ENCODE measurements around the gene TOP1. TPM values are rescaled to one million over a fixed set of nuclear protein-coding genes. Genes with fewer than 3 reads are reported as not detected.

Gene TOP1
- total and polyA plus RNA-seq, 12 donors = 19.6 to 96.6 (median 27.3) TPM

- DNase-seq = no peak
- Histone ChIP-seq H3K4me3 (no peak overlapping the region), H3K4me1 (replicated peaks in 1 of 2) (peaks cover 0 to 21% of the 10 kb centered on the region in 2 donors), H3K9me3 (replicated peaks in 1 of 3) (no peaks in the 10 kb centered on the region), H3K27ac (no peak overlapping the region), H3K27me3 (no peaks in the 10 kb centered on the region), H3K36me3 (replicated peaks in 1 of 2) (peaks cover 0 to 42% of the 10 kb centered on the region in 2 donors)
- intact Hi-C loops (cut with DNase I) = no loop called here
- TF ChIP-seq, protein P1, sequence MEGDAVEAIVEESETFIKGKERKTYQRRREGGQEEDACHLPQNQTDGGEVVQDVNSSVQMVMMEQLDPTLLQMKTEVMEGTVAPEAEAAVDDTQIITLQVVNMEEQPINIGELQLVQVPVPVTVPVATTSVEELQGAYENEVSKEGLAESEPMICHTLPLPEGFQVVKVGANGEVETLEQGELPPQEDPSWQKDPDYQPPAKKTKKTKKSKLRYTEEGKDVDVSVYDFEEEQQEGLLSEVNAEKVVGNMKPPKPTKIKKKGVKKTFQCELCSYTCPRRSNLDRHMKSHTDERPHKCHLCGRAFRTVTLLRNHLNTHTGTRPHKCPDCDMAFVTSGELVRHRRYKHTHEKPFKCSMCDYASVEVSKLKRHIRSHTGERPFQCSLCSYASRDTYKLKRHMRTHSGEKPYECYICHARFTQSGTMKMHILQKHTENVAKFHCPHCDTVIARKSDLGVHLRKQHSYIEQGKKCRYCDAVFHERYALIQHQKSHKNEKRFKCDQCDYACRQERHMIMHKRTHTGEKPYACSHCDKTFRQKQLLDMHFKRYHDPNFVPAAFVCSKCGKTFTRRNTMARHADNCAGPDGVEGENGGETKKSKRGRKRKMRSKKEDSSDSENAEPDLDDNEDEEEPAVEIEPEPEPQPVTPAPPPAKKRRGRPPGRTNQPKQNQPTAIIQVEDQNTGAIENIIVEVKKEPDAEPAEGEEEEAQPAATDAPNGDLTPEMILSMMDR (IDR thresholded peaks at IDR 0.05) = no peak
- no peak for TF ChIP-seq POLR2A (IDR thresholded peaks at IDR 0.05)
- WGBS, 4 donors = 91 to 96% (median 92%) methylated on average over 3 of the region's 3 CpGs
These were observed 57.0 kb downstream of the TOP1 start for GRCh38 chr20:41085606-41086005.

DNA sequence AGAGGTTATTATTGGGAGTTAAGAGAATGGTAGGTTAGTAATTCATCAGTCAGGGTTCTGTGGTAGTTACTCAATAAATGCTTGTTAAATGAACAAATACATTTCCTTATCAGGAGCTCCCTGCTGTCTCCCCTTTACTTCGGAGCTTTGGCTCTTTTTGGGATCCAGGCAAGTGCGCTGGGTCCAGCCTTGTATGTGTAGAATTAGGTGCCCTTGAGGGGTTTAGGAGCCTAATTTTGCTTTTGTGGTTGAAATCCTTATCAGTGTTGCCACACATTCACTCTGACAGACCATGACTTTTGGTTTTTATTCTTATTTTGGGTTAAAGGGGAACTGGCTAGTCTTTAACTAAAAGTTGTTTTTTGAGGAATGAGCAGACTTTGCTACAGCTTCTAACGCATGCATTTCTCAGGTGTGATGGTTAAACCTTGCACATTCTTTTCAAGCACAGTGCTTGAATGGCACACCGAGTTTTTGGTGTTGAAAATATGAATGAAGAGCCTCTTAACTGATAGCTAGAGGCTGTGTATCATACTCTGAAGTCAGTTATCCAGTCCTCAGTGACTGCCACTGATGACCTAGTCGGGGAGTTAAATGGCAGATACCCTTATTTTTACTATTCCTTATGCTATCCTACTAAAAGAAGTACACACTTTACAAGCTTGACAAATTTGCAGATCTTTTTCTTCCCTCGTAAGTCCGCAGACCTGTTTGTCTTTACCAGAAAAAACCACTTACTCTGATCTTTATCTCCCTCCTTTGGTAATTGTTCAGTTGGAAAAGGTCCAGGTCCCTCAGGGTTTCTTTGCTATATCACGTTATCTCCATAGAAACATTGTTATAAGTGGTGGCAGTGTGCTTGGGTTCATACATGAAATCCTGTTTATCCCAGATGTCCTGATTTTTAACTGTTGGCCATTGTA is 58.0 kb downstream of the TOP1 start:
- TF ChIP-seq, protein P1 (IDR thresholded peaks at IDR 0.05) = no peak
- TF ChIP-seq POLR2A (IDR thresholded peaks at IDR 0.05) = no peak
- no peaks in the 10 kb centered on the region for H3K9me3 ChIP-seq (replicated peaks in 1 of 3)
- H3K4me1 ChIP-seq (replicated peaks in 1 of 2) = peaks cover 0 to 14% of the 10 kb centered on the region in 2 donors
- intact Hi-C loops (cut with DNase I) = no loop called here
- WGBS, 4 donors = 44 to 57% (median 52%) methylated on average over 8 of the region's 8 CpGs
- H3K36me3 ChIP-seq (replicated peaks in 1 of 2) = peaks cover 0 to 34% of the 10 kb centered on the region in 2 donors
- H3K4me3 ChIP-seq = no peak overlapping the region
- no peak for DNase-seq
- no peaks in the 10 kb centered on the region for H3K27me3 ChIP-seq
- no peak overlapping the region for H3K27ac ChIP-seq

DNA sequence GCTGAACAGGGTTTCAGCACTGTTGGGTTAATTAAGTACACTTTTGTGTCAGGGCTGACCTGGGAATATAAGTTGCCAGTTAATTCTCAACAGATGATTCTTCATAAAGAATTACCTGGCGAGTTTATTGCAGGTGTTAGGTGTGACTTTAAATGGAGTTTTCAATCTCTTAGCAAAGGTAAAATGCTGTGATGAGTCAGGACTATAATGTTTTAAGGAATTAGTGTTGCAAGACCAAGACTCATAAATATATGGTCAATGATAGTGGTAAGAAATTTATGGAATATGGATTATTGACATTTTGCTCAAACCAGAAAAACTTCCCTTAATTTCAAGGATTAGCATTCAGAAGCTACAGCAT is 58.7 kb downstream of the TOP1 start:
- Histone ChIP-seq H3K4me1 (replicated peaks in 1 of 2) (peaks cover 0 to 20% of the 10 kb centered on the region in 2 donors), H3K27me3 (no peaks in the 10 kb centered on the region), H3K9me3 (replicated peaks in 1 of 3) (no peaks in the 10 kb centered on the region), H3K27ac (no peak overlapping the region), H3K4me3 (no peak overlapping the region), H3K36me3 (replicated peaks in 1 of 2) (peaks cover 0 to 33% of the 10 kb centered on the region in 2 donors)
- intact Hi-C loops (cut with DNase I) = no loop called here
- TF ChIP-seq, protein P1 (IDR thresholded peaks at IDR 0.05) = no peak
- TF ChIP-seq POLR2A (IDR thresholded peaks at IDR 0.05) = no peak
- 89 to 93% (median 89%) methylated on average over 1 of the region's 1 CpG for WGBS, 4 donors
- no peak for DNase-seq

DNA sequence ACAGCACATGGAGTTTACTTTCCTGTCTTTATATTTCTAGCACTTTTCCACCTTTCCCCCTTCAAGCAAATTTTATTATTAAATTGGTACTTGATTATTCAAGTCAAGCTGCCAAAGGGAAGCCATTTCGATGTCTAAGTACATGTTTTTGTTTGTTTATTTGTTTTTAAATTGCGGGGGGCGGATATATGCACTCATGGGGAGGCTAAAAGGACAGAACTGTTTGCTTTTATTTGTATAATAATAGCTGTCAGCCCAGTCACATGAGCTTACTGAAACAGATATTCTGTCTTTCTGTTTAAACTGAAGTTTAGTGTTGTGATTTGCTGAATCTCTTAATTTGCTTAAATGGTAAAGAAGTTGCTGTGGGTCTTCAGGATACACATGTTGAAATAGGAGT is 59.2 kb downstream of the TOP1 start:
- no peak overlapping the region for H3K4me3 ChIP-seq
- no peaks in the 10 kb centered on the region for H3K27me3 ChIP-seq
- intact Hi-C loops (cut with DNase I) = no loop called here
- no peaks in the 10 kb centered on the region for H3K9me3 ChIP-seq (replicated peaks in 1 of 3)
- TF ChIP-seq POLR2A (IDR thresholded peaks at IDR 0.05) = no peak
- TF ChIP-seq, protein P1 (IDR thresholded peaks at IDR 0.05) = no peak
- H3K27ac ChIP-seq = no peak overlapping the region
- H3K4me1 ChIP-seq (replicated peaks in 1 of 2) = peaks cover 0 to 21% of the 10 kb centered on the region in 2 donors
- DNase-seq = no peak
- 82 to 91% (median 86%) methylated on average over 3 of the region's 3 CpGs for WGBS, 4 donors
- peaks cover 0 to 38% of the 10 kb centered on the region in 2 donors for H3K36me3 ChIP-seq (replicated peaks in 1 of 2)
